Measurements from ENCODE around the gene FEM1A. TPM values are rescaled to one million over a fixed set of nuclear protein-coding genes. Genes with fewer than 3 reads are reported as not detected.

The FEM1A gene
- total and polyA plus RNA-seq, 2 of the 13 experiments (the other 11 are each of a cell fraction or from before 2014, with no cell fraction given): 3.2 to 10.8 TPM

GRCh38 chr19:4768934-4769777, 22.4 kb upstream of the FEM1A start (continued):
- TF ChIP-seq ZNF407 (CRISPR knock-in tag; IDR thresholded peaks at IDR 0.05; ENCODE audit: not compliant biosample characterization) (peak; percentile 100), SIN3A (IDR thresholded peaks at IDR 0.05; ENCODE audit: borderline replicate concordance, low read depth, low read length) (peak; percentile 100), GLI4 (CRISPR knock-in tag; IDR thresholded peaks at IDR 0.05; ENCODE audit: borderline replicate concordance) (peak; percentile 100), ZBTB4 (CRISPR knock-in tag; IDR thresholded peaks at IDR 0.05; ENCODE audit: borderline replicate concordance) (peak; percentile 100), ARNT2 (CRISPR knock-in tag; IDR thresholded peaks at IDR 0.05; ENCODE audit: low read depth) (peak; percentile 100), ZNF567 (CRISPR knock-in tag; IDR thresholded peaks at IDR 0.05; ENCODE audit: borderline replicate concordance) (peak; percentile 100), ZNF10 (CRISPR knock-in tag; IDR thresholded peaks at IDR 0.05; ENCODE audit: borderline replicate concordance, low read depth) (peak; percentile 97; the same call in 1 of the 2 replicates), ATF5 (CRISPR knock-in tag; IDR thresholded peaks at IDR 0.05; ENCODE audit: low read depth) (peak; percentile 100), DPF2 (CRISPR knock-in tag; IDR thresholded peaks at IDR 0.05; ENCODE audit: borderline replicate concordance, low read depth) (no peak), JUN (CRISPR knock-in tag; IDR thresholded peaks at IDR 0.05) (peak; percentile 98), CHCHD3 (CRISPR knock-in tag; IDR thresholded peaks at IDR 0.05) (peak; percentile 100), PCBP1 (IDR thresholded peaks at IDR 0.05; ENCODE audit: borderline replicate concordance, low read depth, low read length) (no peak), ZNF292 (CRISPR knock-in tag; IDR thresholded peaks at IDR 0.05; ENCODE audit: borderline replicate concordance, low read depth) (peak; percentile 89; the same call in 1 of the 2 replicates), CCAR2 (optimal IDR thresholded peaks at IDR 0.05; ENCODE audit: low read depth, low read length) (peak; percentile 59), ZNF605 (CRISPR knock-in tag; IDR thresholded peaks at IDR 0.05) (peak; percentile 100)
